NT2/D1 (cell line): Measurements from ENCODE around the gene KCNC4.

ENCODE experiments used
- YY1 ChIP-seq: IDR thresholded peaks from 2 replicates; pipeline ENCODE4 v1.6.1; 2011; ENCODE audit not compliant: insufficient read length, insufficient read depth
- ZNF274 ChIP-seq: IDR thresholded peaks from 2 replicates; pipeline ENCODE4 v1.6.1; 2011; ENCODE audit warnings: mild to moderate bottlenecking, low read depth, low read length

GRCh38 chr1:110209715-110210603 is at the start of gene KCNC4:
- TF ChIP-seq ZNF274 (no peak), YY1 (no peak)
